ENCODE measurements around the gene PTPRM. TPM values are rescaled to one million over a fixed set of nuclear protein-coding genes. Genes with fewer than 3 reads are reported as not detected.

The PTPRM gene
- total and polyA plus RNA-seq, 2 of the 8 experiments (the other 6 are each of a cell fraction or from before 2014, with no cell fraction given) = 4.1 to 7.0 TPM

- no peak for TF ChIP-seq MAX (IDR thresholded peaks at IDR 0.05)
- no peak for TF ChIP-seq GTF2F1 (IDR thresholded peaks at IDR 0.05; ENCODE audit: borderline replicate concordance, low read depth, low read length)
- no peak for TF ChIP-seq MAFK (IDR thresholded peaks at IDR 0.05; ENCODE audit: low read depth, low read length)
- no peak for TF ChIP-seq RFX5 (IDR thresholded peaks at IDR 0.05; ENCODE audit: borderline replicate concordance, low read depth, low read length)
These were observed 464.4 kb downstream of the PTPRM start (continued) for GRCh38 chr18:8031496-8031895.
